ENCODE results near the gene LORICRIN.

- TF ChIP-seq CTCF (conservative IDR thresholded peaks at IDR 0.05 in 1 of 2, IDR thresholded peaks at IDR 0.05 in 1 of 2; ENCODE audit: extremely low read depth in 1 of 2, insufficient read depth in 1 of 2, low read depth in 1 of 2, low read length in 2 of 2): no peak
- no peak for TF ChIP-seq EZH2 (IDR thresholded peaks at IDR 0.05; ENCODE audit: borderline replicate concordance, low read length)
Observed at GRCh38 chr1:153212201-153212600, 47.3 kb upstream of the LORICRIN start.
